HCT116 (cell line): Measurements from ENCODE around the gene BMP5. TPM values are rescaled to one million over a fixed set of nuclear protein-coding genes. Genes with fewer than 3 reads are reported as not detected.

Source experiments
- ATAC-seq: fragments of 200-7000 bp; cut with Tn5 transposase; 2 replicates; pipeline ENCODE4 v1.9.1; 2020; ENCODE audit warnings: mild to moderate bottlenecking, moderate library complexity
- BruUV-seq: library from RNA; stranded (reverse); fragments of 400-500 nt; replicated peaks from 2 replicates; lab custom pipeline; 2021; lab: Mats Ljungman, UMichigan
- CTCF ChIA-PET: fragments of 300-600 bp; sonication (Branson Sonifier 250); formaldehyde crosslinking; loops from one replicate; lab custom pipeline; 2021; ENCODE audit warnings: antibody characterized with exemption; lab: Charles Lee
- POLR2A ChIA-PET: fragments of 300-600, 350-600 bp; sonication (Branson Sonifier 250); formaldehyde crosslinking; loops from one replicate; lab custom pipeline; 2021; ENCODE audit warnings: antibody characterized with exemption; lab: Charles Lee
- RAD21 ChIA-PET, 2 experiments: fragments of 300-600 bp; sonication (Branson Sonifier 250); formaldehyde crosslinking; loops; one replicate each; lab custom pipeline; 2023; ENCODE audit warnings: low total read pairs in 2 of 2; ENCODE audit not compliant: uncharacterized antibody in 2 of 2, unreplicated experiment in 2 of 2, low non-redundant PET in 1 of 2; lab: Charles Lee
- DNase-seq: peaks from one replicate; pipeline ENCODE4 v3.0.0-alpha.2; 2010; ENCODE audit warnings: low read depth, low spot score
- H2AFZ ChIP-seq: fragments of 200-600 bp; shearing (Covaris generic), sonication (generic); 2 replicates; pipeline ENCODE4 v1.6.1; 2017; ENCODE audit warnings: low read depth, mixed run types, mixed read lengths, antibody characterized with exemption, low read length; ENCODE audit not compliant: poor library complexity, severe bottlenecking
- H3K27ac ChIP-seq: 2 replicates; pipeline ENCODE4 v1.5.1; 2012; ENCODE audit warnings: low read depth, low read length
- H3K27me3 ChIP-seq: fragments of 200-600 bp; sonication (generic); 2 replicates; pipeline ENCODE4 v1.6.1; 2016; ENCODE audit warnings: mixed run types, low read length, mixed read lengths; ENCODE audit not compliant: insufficient read depth
- H3K36me3 ChIP-seq, 2 experiments: fragments of 200-500 bp in 1 of 2; fragments of 200-600 bp in 1 of 2; sonication (Bioruptor generic) in 1 of 2; sonication (generic) in 1 of 2; 2 replicates each; pipeline versions ENCODE4 v1.5.1 to v1.6.1; 2014 to 2016; ENCODE audit warnings: low read length in 2 of 2, inconsistent platforms in 1 of 2, mixed read lengths in 1 of 2, mixed run types in 1 of 2; ENCODE audit not compliant: insufficient read depth in 2 of 2, control insufficient read depth in 1 of 2
- H3K4me1 ChIP-seq, 2 experiments: fragments of 200-600 bp in 1 of 2; sonication (generic) in 1 of 2; 2 replicates each; pipeline versions ENCODE4 v1.5.1 to v1.6.1; 2012 to 2017; ENCODE audit warnings: low read length in 2 of 2, inconsistent platforms in 1 of 2, mild to moderate bottlenecking in 1 of 2, mixed read lengths in 1 of 2, mixed run types in 1 of 2, moderate library complexity in 1 of 2; ENCODE audit not compliant: insufficient read depth in 2 of 2, control insufficient read depth in 1 of 2
- H3K4me2 ChIP-seq: fragments of 200-600 bp; sonication (generic); 2 replicates; pipeline ENCODE4 v1.6.1; 2017; ENCODE audit warnings: mixed run types, low read length, mixed read lengths
- H3K4me3 ChIP-seq, 2 experiments: fragments of 200-600 bp in 1 of 2; sonication (generic) in 1 of 2; replicated peaks in 1 of 2; 2 replicates each; pipeline ENCODE4 v1.5.1; 2011 to 2016; ENCODE audit warnings: low read length in 2 of 2, control low read depth in 1 of 2, low read depth in 1 of 2, mild to moderate bottlenecking in 1 of 2, mixed read lengths in 1 of 2, mixed run types in 1 of 2
- H3K79me2 ChIP-seq: fragments of 200-600 bp; sonication (generic); 2 replicates; pipeline ENCODE4 v1.6.1; 2017; ENCODE audit warnings: mild to moderate bottlenecking, mixed run types, low read length, moderate library complexity, mixed read lengths; ENCODE audit not compliant: insufficient read depth
- H3K9ac ChIP-seq: fragments of 200-600 bp; sonication (generic); 2 replicates; pipeline ENCODE4 v1.6.1; 2016; ENCODE audit warnings: low read length, mixed read lengths
- H3K9me2 ChIP-seq: fragments of 200-600 bp; sonication (generic), shearing (Covaris generic); 2 replicates; pipeline ENCODE4 v1.6.1; 2017; ENCODE audit warnings: mixed run types, mild to moderate bottlenecking, moderate library complexity; ENCODE audit not compliant: insufficient read depth
- H3K9me3 ChIP-seq, 2 experiments: fragments of 200-500 bp in 1 of 2; fragments of 200-600 bp in 1 of 2; sonication (Bioruptor generic) in 1 of 2; sonication (generic) in 1 of 2; 2 replicates each; pipeline ENCODE4 v1.6.1; 2014 to 2017; ENCODE audit warnings: low read length in 2 of 2, mixed read lengths in 2 of 2, inconsistent platforms in 1 of 2, low read depth in 1 of 2, mild to moderate bottlenecking in 1 of 2, mixed run types in 1 of 2, moderate library complexity in 1 of 2; ENCODE audit not compliant: control insufficient read depth in 1 of 2, insufficient read depth in 1 of 2
- H4K20me1 ChIP-seq: fragments of 200-600 bp; sonication (generic), shearing (Covaris generic); 2 replicates; pipeline ENCODE4 v1.6.1; 2017; ENCODE audit warnings: mixed run types, mild to moderate bottlenecking, moderate library complexity; ENCODE audit not compliant: insufficient read depth
- CBX3 ChIP-seq: IDR thresholded peaks from 2 replicates; pipeline ENCODE4 v1.6.1; 2012; ENCODE audit warnings: low read depth
- EGR1 ChIP-seq: IDR thresholded peaks from 2 replicates; pipeline ENCODE4 v1.6.1; 2012; ENCODE audit warnings: low read depth
- ELF1 ChIP-seq: IDR thresholded peaks from 2 replicates; pipeline ENCODE4 v1.6.1; 2012; ENCODE audit warnings: low read depth, borderline replicate concordance
- EZH2 ChIP-seq: fragments of 200-600 bp; sonication (generic); IDR thresholded peaks from 2 replicates; pipeline ENCODE4 v1.6.1; 2017; ENCODE audit warnings: antibody characterized with exemption, mixed run types
- FOSL1 ChIP-seq: IDR thresholded peaks from 2 replicates; pipeline ENCODE4 v1.6.1; 2012; ENCODE audit warnings: low read depth
- JUND ChIP-seq: IDR thresholded peaks from 2 replicates; pipeline ENCODE4 v1.6.1; 2012
- POLR2A ChIP-seq: IDR thresholded peaks from 2 replicates; pipeline ENCODE4 v1.7.0; 2011; ENCODE audit warnings: borderline replicate concordance; ENCODE audit not compliant: insufficient read depth, insufficient read length; ENCODE audit errors: extremely low read depth
- RAD21 ChIP-seq: IDR thresholded peaks from 2 replicates; pipeline ENCODE4 v1.6.1; 2012; ENCODE audit warnings: low read depth, mild to moderate bottlenecking
- SP1 ChIP-seq: IDR thresholded peaks from 2 replicates; pipeline ENCODE4 v1.6.1; 2012; ENCODE audit warnings: low read depth
- SRF ChIP-seq: IDR thresholded peaks from 2 replicates; pipeline ENCODE4 v1.6.1; 2012; ENCODE audit warnings: low read depth
- TCF7L2 ChIP-seq: IDR thresholded peaks from 2 replicates; pipeline ENCODE4 v1.7.0; 2011; ENCODE audit warnings: borderline replicate concordance, inconsistent platforms; ENCODE audit not compliant: insufficient read depth, insufficient read length; ENCODE audit errors: extremely low read depth
- YY1 ChIP-seq: IDR thresholded peaks from 2 replicates; pipeline ENCODE4 v1.6.1; 2011; ENCODE audit warnings: low read length, low read depth, moderate library complexity, mild to moderate bottlenecking; ENCODE audit not compliant: insufficient replicate concordance; ENCODE audit errors: extremely low read depth
- ZFX ChIP-seq: fragments of 450-650 bp; IDR thresholded peaks from 2 replicates; pipeline ENCODE4 v1.6.1; 2017
- ZNF274 ChIP-seq: fragments of 200-500 bp; sonication (Bioruptor generic); IDR thresholded peaks from 2 replicates; pipeline ENCODE4 v1.6.1; 2014; ENCODE audit warnings: mild to moderate bottlenecking, low read depth, low read length, inconsistent platforms
- intact Hi-C: fragments of 100-400 bp; cut with micrococcal nuclease; formaldehyde crosslinking; loops from 2 replicates; pipeline ENCODE4 v1.10.0; 2022
- total RNA-seq: library from RNA; stranded (reverse); gene quantifications from one replicate; pipeline ENCODE4 v1.2.1, GENCODE V29; 2021; ENCODE audit not compliant: unreplicated experiment
- TF ChIP-seq, protein P1 (sequence below): IDR thresholded peaks from 2 replicates; pipeline ENCODE4 v1.6.1; 2012
- TF ChIP-seq, protein P2 (sequence below), 3 experiments: fragments of 200-600 bp in 1 of 3; sonication (generic) in 1 of 3; IDR thresholded peaks in 2 of 3; conservative IDR thresholded peaks in 1 of 3; 2 replicates each; pipeline ENCODE4 v1.5.1; 2012 to 2017; ENCODE audit warnings: low read depth in 2 of 3, low read length in 2 of 3, antibody characterized with exemption in 1 of 3, borderline replicate concordance in 1 of 3, control low read depth in 1 of 3, mild to moderate bottlenecking in 1 of 3, mixed read lengths in 1 of 3, mixed run types in 1 of 3, moderate library complexity in 1 of 3; ENCODE audit not compliant: insufficient read depth in 1 of 3
- TF ChIP-seq, protein P3 (sequence below): IDR thresholded peaks from 2 replicates; pipeline ENCODE4 v1.6.1; 2012
- TF ChIP-seq, protein P4 (sequence below): IDR thresholded peaks from 2 replicates; pipeline ENCODE4 v1.6.1; 2011; ENCODE audit warnings: mild to moderate bottlenecking, low read length, moderate library complexity; ENCODE audit not compliant: insufficient replicate concordance; ENCODE audit errors: extremely low read depth

Gene BMP5
- total RNA-seq, 1 experiment from 2014 or later = not detected

DNA sequence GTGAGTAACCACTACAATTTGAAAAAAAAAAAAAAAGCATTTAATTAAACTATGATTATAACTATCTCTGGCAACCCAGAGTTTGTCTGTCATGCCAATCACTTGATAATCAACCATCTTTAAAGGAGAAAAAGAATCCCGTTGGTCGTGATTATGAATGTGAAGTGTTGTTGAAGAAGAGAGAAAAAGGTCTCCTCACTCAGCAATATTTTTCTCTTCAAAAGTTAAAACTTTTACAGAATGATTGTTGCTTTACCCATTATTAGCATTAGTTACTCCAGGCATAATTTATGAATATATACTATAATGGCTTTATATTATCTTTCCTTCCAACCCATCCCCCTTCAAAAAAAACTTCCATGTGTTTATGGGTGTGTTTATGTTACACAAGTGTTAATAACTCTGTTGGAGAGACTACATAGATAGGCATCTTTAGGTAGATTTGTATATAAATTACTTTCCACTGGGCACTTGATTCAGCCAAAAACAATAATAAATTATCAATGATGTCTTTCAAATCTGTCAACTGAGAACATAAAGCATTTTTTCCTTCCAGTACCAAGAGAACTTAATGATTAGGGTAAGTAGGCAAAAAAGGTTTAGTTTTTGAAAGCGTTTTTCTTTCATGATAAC, 5.1 kb downstream of the BMP5 start:
- CTCF ChIA-PET = no interaction called here
- POLR2A ChIA-PET = no interaction called here
- Histone ChIP-seq H2AFZ (no peak overlapping the region), H3K4me2 (no peak overlapping the region), H3K27ac (no peak overlapping the region), H4K20me1 (no peaks in the 10 kb centered on the region), H3K9ac (no peak overlapping the region), H3K9me2 (no peaks in the 10 kb centered on the region), H3K36me3 (no peaks in the 10 kb centered on the region), H3K9me3 (no peaks in the 10 kb centered on the region), H3K4me3 (no peak overlapping the region), H3K79me2 (no peaks in the 10 kb centered on the region), H3K27me3 (peaks cover 83% of the 10 kb centered on the region), H3K4me1 (no peaks in the 10 kb centered on the region)
- no peak for DNase-seq
- no peak for TF ChIP-seq SRF
- intact Hi-C loops = no loop called here
- RAD21 ChIA-PET = no interaction called here
- ATAC-seq = no peak
- no TSS peak for BruUV-seq

DNA sequence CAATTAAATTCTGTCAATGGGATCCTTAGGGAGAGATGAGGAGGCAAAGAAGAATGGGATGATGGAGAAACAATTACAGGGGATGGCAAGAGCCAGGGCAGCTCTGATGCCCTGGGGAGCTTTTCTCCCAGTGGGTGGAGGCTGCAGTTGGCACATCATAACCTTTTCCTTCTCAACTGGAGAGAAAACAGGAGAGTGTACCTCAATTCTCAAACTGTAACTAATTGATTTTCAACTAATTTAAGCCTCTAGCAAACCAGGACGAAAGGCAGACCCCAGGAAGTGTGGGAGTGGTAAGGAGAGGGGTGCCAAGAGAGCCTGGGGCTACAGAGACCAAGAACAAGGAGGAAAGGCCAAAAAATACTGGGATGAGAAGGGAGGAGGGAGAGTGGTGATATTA, 5.7 kb downstream of the BMP5 start:
- RAD21 ChIA-PET = no interaction called here
- H3K4me1 ChIP-seq = no peaks in the 10 kb centered on the region
- H3K9me2 ChIP-seq = no peaks in the 10 kb centered on the region
- H3K9me3 ChIP-seq = no peaks in the 10 kb centered on the region
- no peak overlapping the region for H3K4me3 ChIP-seq
- no peaks in the 10 kb centered on the region for H4K20me1 ChIP-seq
- peaks cover 83% of the 10 kb centered on the region for H3K27me3 ChIP-seq
- ATAC-seq (no peak), DNase-seq (no peak)
- H3K4me2 ChIP-seq = no peak overlapping the region
- no TSS peak for BruUV-seq
- H3K36me3 ChIP-seq = no peaks in the 10 kb centered on the region
- no peak overlapping the region for H3K27ac ChIP-seq
- H3K9ac ChIP-seq = no peak overlapping the region
- POLR2A ChIA-PET = no interaction called here
- CTCF ChIA-PET = no interaction called here
- H2AFZ ChIP-seq = no peak overlapping the region
- intact Hi-C loops = no loop called here
- H3K79me2 ChIP-seq = no peaks in the 10 kb centered on the region
- TF ChIP-seq ELF1 = no peak
- no peak for TF ChIP-seq ZNF274
- TF ChIP-seq, protein P1, sequence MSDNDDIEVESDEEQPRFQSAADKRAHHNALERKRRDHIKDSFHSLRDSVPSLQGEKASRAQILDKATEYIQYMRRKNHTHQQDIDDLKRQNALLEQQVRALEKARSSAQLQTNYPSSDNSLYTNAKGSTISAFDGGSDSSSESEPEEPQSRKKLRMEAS = no peak
- TF ChIP-seq ZFX = no peak
- TF ChIP-seq POLR2A = no peak
- TF ChIP-seq CBX3 = no peak
- no peak for TF ChIP-seq SP1
- TF ChIP-seq, protein P2, sequence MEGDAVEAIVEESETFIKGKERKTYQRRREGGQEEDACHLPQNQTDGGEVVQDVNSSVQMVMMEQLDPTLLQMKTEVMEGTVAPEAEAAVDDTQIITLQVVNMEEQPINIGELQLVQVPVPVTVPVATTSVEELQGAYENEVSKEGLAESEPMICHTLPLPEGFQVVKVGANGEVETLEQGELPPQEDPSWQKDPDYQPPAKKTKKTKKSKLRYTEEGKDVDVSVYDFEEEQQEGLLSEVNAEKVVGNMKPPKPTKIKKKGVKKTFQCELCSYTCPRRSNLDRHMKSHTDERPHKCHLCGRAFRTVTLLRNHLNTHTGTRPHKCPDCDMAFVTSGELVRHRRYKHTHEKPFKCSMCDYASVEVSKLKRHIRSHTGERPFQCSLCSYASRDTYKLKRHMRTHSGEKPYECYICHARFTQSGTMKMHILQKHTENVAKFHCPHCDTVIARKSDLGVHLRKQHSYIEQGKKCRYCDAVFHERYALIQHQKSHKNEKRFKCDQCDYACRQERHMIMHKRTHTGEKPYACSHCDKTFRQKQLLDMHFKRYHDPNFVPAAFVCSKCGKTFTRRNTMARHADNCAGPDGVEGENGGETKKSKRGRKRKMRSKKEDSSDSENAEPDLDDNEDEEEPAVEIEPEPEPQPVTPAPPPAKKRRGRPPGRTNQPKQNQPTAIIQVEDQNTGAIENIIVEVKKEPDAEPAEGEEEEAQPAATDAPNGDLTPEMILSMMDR (IDR thresholded peaks at IDR 0.05 in 2 of 3, conservative IDR thresholded peaks at IDR 0.05 in 1 of 3; ENCODE audit: borderline replicate concordance in 1 of 3, insufficient read depth in 1 of 3, low read depth in 2 of 3, low read length in 2 of 3) = no peak
- TF ChIP-seq, protein P3, sequence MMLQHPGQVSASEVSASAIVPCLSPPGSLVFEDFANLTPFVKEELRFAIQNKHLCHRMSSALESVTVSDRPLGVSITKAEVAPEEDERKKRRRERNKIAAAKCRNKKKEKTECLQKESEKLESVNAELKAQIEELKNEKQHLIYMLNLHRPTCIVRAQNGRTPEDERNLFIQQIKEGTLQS = no peak
- TF ChIP-seq RAD21 = no peak
- no peak for TF ChIP-seq YY1
- TF ChIP-seq TCF7L2 = no peak
- no peak for TF ChIP-seq JUND
- no peak for TF ChIP-seq EZH2
- no peak for TF ChIP-seq SRF
- no peak for TF ChIP-seq EGR1
- TF ChIP-seq, protein P4, sequence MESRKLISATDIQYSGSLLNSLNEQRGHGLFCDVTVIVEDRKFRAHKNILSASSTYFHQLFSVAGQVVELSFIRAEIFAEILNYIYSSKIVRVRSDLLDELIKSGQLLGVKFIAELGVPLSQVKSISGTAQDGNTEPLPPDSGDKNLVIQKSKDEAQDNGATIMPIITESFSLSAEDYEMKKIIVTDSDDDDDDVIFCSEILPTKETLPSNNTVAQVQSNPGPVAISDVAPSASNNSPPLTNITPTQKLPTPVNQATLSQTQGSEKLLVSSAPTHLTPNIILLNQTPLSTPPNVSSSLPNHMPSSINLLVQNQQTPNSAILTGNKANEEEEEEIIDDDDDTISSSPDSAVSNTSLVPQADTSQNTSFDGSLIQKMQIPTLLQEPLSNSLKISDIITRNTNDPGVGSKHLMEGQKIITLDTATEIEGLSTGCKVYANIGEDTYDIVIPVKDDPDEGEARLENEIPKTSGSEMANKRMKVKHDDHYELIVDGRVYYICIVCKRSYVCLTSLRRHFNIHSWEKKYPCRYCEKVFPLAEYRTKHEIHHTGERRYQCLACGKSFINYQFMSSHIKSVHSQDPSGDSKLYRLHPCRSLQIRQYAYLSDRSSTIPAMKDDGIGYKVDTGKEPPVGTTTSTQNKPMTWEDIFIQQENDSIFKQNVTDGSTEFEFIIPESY = no peak
- no peak for TF ChIP-seq FOSL1
